GM12865 (cell line): ENCODE data around the gene D2HGDH.

Experiments used
- DNase-seq: peaks from one replicate; pipeline ENCODE4 v3.0.0; 2010; ENCODE audit warnings: low read depth
- H3K4me3 ChIP-seq: 2 replicates; pipeline ENCODE4 v1.5.1; 2011; ENCODE audit warnings: mild to moderate bottlenecking, low read depth, low read length, control low read depth
- CTCF ChIP-seq: IDR thresholded peaks from 2 replicates; pipeline ENCODE4 v1.5.1; 2011; ENCODE audit warnings: low read length, control low read depth, low read depth, inconsistent platforms; ENCODE audit not compliant: insufficient read depth; ENCODE audit errors: missing control alignments

D2HGDH gene

GRCh38 chr2:241724975-241725870, 9.2 kb upstream of the D2HGDH start:
- TF ChIP-seq CTCF = no peak
- H3K4me3 ChIP-seq = no peak overlapping the region
- no peak for DNase-seq

- no peak overlapping the region for H3K4me3 ChIP-seq
- TF ChIP-seq CTCF = no peak
- DNase-seq = no peak
Observed at GRCh38 chr2:241726459-241726858, 8.0 kb upstream of the D2HGDH start.

GRCh38 chr2:241728000-241728399, 6.4 kb upstream of the D2HGDH start:
- DNase-seq = no peak
- no peak overlapping the region for H3K4me3 ChIP-seq
- TF ChIP-seq CTCF = no peak

- DNase-seq = no peak
- TF ChIP-seq CTCF = no peak
- no peak overlapping the region for H3K4me3 ChIP-seq
Observed at GRCh38 chr2:241728627-241729026, 5.8 kb upstream of the D2HGDH start.

GRCh38 chr2:241729868-241730267, 4.6 kb upstream of the D2HGDH start:
- H3K4me3 ChIP-seq = no peak overlapping the region
- no peak for TF ChIP-seq CTCF
- peak; percentile 39 for DNase-seq

GRCh38 chr2:241730671-241731293, 3.6 kb upstream of the D2HGDH start:
- no peak for DNase-seq
- TF ChIP-seq CTCF = no peak
- H3K4me3 ChIP-seq = no peak overlapping the region
